HepG2 (cell line): ENCODE data around the gene POU5F1. TPM values are rescaled to one million over a fixed set of nuclear protein-coding genes. Genes with fewer than 3 reads are reported as not detected.

ENCODE experiments used
- ARHGAP35 ChIP-seq: sonication (generic); formaldehyde crosslinking; IDR thresholded peaks from 2 replicates; pipeline ENCODE4 v1.9.0; 2022; ENCODE audit warnings: mild to moderate bottlenecking, inconsistent platforms, moderate library complexity, missing genetic modification reagents, borderline replicate concordance
- KMT2A ChIP-seq: sonication (generic); formaldehyde crosslinking; IDR thresholded peaks from 2 replicates; pipeline ENCODE4 v1.4.0; 2020; ENCODE audit warnings: missing genetic modification reagents
- MEIS2 ChIP-seq: sonication (generic); formaldehyde crosslinking; IDR thresholded peaks from 2 replicates; pipeline ENCODE4 v1.9.0; 2021; ENCODE audit warnings: mild to moderate bottlenecking, missing genetic modification reagents
- PHF8 ChIP-seq: sonication (generic); formaldehyde crosslinking; IDR thresholded peaks from 2 replicates; pipeline ENCODE4 v1.5.0; 2020; ENCODE audit warnings: missing genetic modification reagents
- REXO4 ChIP-seq: sonication (generic); formaldehyde crosslinking; IDR thresholded peaks from 2 replicates; pipeline ENCODE4 v1.8.0; 2022; ENCODE audit warnings: missing genetic modification reagents, mild to moderate bottlenecking, borderline replicate concordance
- SATB2 ChIP-seq: sonication (generic); formaldehyde crosslinking; IDR thresholded peaks from 2 replicates; pipeline ENCODE4 v1.5.0; 2020; ENCODE audit warnings: missing genetic modification reagents
- TBP ChIP-seq: sonication (generic); formaldehyde crosslinking; IDR thresholded peaks from 2 replicates; pipeline ENCODE4 v1.5.0; 2020; ENCODE audit warnings: missing genetic modification reagents
- TBX3 ChIP-seq: fragments of 450-650 bp; IDR thresholded peaks from 2 replicates; pipeline ENCODE4 v1.6.1; 2017; ENCODE audit warnings: antibody characterized with exemption, mild to moderate bottlenecking, inconsistent platforms, borderline replicate concordance
- U2AF1 ChIP-seq: fragments of 200-400 bp; formaldehyde crosslinking; optimal IDR thresholded peaks from 2 replicates; pipeline ENCODE3; 2017; ENCODE audit warnings: mild to moderate bottlenecking, low read depth, low read length
- ZNF292 ChIP-seq: sonication (generic); formaldehyde crosslinking; IDR thresholded peaks from 2 replicates; pipeline ENCODE4 v1.8.1; 2022; ENCODE audit warnings: mild to moderate bottlenecking, low read depth, missing genetic modification reagents, borderline replicate concordance
- ZNF468 ChIP-seq: sonication (generic); formaldehyde crosslinking; IDR thresholded peaks from 2 replicates; pipeline ENCODE4 v1.8.0; 2022; ENCODE audit warnings: mild to moderate bottlenecking, moderate library complexity, missing genetic modification reagents
- ZNF501 ChIP-seq: sonication (generic); formaldehyde crosslinking; IDR thresholded peaks from 2 replicates; pipeline ENCODE4 v1.5.1; 2020; ENCODE audit warnings: mild to moderate bottlenecking, moderate library complexity, missing genetic modification reagents
- ZNF768 ChIP-seq: sonication (generic); formaldehyde crosslinking; IDR thresholded peaks from 2 replicates; pipeline ENCODE4 v1.4.0; 2020; ENCODE audit warnings: missing genetic modification reagents
- polyA plus RNA-seq, 8 experiments: library from polyadenylated mRNA; depleted of rRNA in 3 of 8; stranded (reverse) in 7 of 8; unstranded in 1 of 8; fragments of >200 nt; fragmentation: Illumina TruSeq in 4 of 8; extraction: Trizol in 4 of 8; gene quantifications; 2 replicates each; pipeline versions ENCODE4 v1.2.1 to v1.2.3, GENCODE V29; 2011 to 2016; ENCODE audit warnings: low read depth in 4 of 8, missing spikeins in 1 of 8, mixed read lengths in 1 of 8; ENCODE audit not compliant: insufficient read depth in 1 of 8
- total RNA-seq, 5 experiments: library from RNA; depleted of rRNA; stranded (reverse); fragments of >200 nt; fragmentation: Illumina TruSeq; extraction: Trizol; gene quantifications; 2 replicates each; pipeline ENCODE4 v1.2.3, GENCODE V29; 2016; ENCODE audit warnings: low read depth in 1 of 5
- TF ChIP-seq, protein P1 (sequence below): sonication (generic); formaldehyde crosslinking; IDR thresholded peaks from 2 replicates; pipeline ENCODE4 v1.4.0; 2020; ENCODE audit warnings: mild to moderate bottlenecking, missing genetic modification reagents, borderline replicate concordance
- TF ChIP-seq, protein P2 (sequence below): IDR thresholded peaks from 2 replicates; pipeline ENCODE4 v1.6.1; 2016; ENCODE audit warnings: mild to moderate bottlenecking
- TF ChIP-seq, protein P3 (sequence below): sonication (generic); formaldehyde crosslinking; IDR thresholded peaks from 2 replicates; pipeline ENCODE4 v1.4.0; 2020; ENCODE audit warnings: missing genetic modification reagents
- TF ChIP-seq, protein P4 (sequence below): sonication (generic); formaldehyde crosslinking; IDR thresholded peaks from 2 replicates; pipeline ENCODE4 v1.4.0; 2020; ENCODE audit warnings: missing genetic modification reagents
- TF ChIP-seq, protein P5 (sequence below): sonication (generic); formaldehyde crosslinking; IDR thresholded peaks from 2 replicates; pipeline ENCODE4 v1.4.0; 2020; ENCODE audit warnings: missing genetic modification reagents

POU5F1 gene
- total and polyA plus RNA-seq, 2 of the 13 experiments (the other 11 are each of a cell fraction or from before 2014, with no cell fraction given) = 2.5 to 7.2 TPM

DNA sequence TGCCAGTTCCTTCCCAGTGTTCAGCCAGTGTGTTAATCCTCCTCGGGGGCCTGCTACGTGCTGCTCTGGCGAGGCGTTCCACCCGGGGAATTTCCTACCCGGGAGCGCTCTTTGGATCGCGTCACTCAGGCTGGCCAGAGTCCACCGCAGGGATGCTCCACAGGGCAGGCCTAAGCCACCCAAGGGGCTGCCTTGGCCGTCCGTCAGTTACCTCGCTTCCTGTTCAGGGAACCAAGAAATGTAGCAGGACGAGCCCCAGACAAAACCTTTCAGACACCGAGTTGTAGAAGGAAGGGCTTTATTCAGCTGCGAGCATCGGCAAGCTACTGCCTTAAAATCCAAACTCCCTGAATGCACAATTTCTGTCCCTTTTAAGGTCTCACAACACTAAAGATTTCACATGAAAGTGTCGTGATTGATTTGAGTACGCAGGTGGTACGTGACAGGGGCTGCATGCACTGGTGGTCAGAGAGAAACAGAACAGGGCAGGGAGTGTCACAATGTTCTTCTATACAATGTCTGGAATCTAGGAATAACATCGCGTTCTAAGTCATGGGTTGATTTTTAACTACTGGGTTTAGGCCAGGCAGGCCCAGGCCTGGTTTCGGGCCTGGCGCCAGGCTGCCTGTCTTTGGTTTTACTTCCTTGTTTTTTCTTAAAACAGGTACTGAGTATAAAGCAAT lies 15.7 kb upstream of the POU5F1 start (continued):
- TF ChIP-seq TBX3 (peak; percentile 23; the same call in 1 of the 2 replicates), MEIS2 (CRISPR knock-in tag) (no peak), ZNF768 (CRISPR knock-in tag) (peak; percentile 41; the same call in 1 of the 2 replicates), REXO4 (CRISPR knock-in tag) (no peak), KMT2A (CRISPR knock-in tag) (peak; percentile 94), ZNF292 (peak; percentile 62), U2AF1 (peak; percentile 39), PHF8 (CRISPR knock-in tag) (peak; percentile 93), TBP (CRISPR knock-in tag) (no peak), ARHGAP35 (peak; percentile 20; the same call in 1 of the 2 replicates), ZNF468 (CRISPR knock-in tag) (0 out of 2 replicates have a peak, but pooled peaks have one; percentile 58), ZNF501 (peak; percentile 37; the same call in 1 of the 2 replicates), SATB2 (CRISPR knock-in tag) (no peak)
- TF ChIP-seq, protein P1, sequence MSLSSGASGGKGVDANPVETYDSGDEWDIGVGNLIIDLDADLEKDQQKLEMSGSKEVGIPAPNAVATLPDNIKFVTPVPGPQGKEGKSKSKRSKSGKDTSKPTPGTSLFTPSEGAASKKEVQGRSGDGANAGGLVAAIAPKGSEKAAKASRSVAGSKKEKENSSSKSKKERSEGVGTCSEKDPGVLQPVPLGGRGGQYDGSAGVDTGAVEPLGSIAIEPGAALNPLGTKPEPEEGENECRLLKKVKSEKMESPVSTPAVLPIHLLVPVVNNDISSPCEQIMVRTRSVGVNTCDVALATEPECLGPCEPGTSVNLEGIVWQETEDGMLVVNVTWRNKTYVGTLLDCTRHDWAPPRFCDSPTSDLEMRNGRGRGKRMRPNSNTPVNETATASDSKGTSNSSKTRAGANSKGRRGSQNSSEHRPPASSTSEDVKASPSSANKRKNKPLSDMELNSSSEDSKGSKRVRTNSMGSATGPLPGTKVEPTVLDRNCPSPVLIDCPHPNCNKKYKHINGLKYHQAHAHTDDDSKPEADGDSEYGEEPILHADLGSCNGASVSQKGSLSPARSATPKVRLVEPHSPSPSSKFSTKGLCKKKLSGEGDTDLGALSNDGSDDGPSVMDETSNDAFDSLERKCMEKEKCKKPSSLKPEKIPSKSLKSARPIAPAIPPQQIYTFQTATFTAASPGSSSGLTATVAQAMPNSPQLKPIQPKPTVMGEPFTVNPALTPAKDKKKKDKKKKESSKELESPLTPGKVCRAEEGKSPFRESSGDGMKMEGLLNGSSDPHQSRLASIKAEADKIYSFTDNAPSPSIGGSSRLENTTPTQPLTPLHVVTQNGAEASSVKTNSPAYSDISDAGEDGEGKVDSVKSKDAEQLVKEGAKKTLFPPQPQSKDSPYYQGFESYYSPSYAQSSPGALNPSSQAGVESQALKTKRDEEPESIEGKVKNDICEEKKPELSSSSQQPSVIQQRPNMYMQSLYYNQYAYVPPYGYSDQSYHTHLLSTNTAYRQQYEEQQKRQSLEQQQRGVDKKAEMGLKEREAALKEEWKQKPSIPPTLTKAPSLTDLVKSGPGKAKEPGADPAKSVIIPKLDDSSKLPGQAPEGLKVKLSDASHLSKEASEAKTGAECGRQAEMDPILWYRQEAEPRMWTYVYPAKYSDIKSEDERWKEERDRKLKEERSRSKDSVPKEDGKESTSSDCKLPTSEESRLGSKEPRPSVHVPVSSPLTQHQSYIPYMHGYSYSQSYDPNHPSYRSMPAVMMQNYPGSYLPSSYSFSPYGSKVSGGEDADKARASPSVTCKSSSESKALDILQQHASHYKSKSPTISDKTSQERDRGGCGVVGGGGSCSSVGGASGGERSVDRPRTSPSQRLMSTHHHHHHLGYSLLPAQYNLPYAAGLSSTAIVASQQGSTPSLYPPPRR = peak; percentile 61; the same call in 1 of the 2 replicates
- TF ChIP-seq, protein P2, sequence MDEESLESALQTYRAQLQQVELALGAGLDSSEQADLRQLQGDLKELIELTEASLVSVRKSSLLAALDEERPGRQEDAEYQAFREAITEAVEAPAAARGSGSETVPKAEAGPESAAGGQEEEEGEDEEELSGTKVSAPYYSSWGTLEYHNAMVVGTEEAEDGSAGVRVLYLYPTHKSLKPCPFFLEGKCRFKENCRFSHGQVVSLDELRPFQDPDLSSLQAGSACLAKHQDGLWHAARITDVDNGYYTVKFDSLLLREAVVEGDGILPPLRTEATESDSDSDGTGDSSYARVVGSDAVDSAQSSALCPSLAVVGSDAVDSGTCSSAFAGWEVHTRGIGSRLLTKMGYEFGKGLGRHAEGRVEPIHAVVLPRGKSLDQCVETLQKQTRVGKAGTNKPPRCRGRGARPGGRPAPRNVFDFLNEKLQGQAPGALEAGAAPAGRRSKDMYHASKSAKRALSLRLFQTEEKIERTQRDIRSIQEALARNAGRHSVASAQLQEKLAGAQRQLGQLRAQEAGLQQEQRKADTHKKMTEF (CRISPR knock-in tag) = peak; percentile 87
- TF ChIP-seq, protein P3, sequence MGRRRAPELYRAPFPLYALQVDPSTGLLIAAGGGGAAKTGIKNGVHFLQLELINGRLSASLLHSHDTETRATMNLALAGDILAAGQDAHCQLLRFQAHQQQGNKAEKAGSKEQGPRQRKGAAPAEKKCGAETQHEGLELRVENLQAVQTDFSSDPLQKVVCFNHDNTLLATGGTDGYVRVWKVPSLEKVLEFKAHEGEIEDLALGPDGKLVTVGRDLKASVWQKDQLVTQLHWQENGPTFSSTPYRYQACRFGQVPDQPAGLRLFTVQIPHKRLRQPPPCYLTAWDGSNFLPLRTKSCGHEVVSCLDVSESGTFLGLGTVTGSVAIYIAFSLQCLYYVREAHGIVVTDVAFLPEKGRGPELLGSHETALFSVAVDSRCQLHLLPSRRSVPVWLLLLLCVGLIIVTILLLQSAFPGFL (CRISPR knock-in tag) = no peak
- TF ChIP-seq, protein P4, sequence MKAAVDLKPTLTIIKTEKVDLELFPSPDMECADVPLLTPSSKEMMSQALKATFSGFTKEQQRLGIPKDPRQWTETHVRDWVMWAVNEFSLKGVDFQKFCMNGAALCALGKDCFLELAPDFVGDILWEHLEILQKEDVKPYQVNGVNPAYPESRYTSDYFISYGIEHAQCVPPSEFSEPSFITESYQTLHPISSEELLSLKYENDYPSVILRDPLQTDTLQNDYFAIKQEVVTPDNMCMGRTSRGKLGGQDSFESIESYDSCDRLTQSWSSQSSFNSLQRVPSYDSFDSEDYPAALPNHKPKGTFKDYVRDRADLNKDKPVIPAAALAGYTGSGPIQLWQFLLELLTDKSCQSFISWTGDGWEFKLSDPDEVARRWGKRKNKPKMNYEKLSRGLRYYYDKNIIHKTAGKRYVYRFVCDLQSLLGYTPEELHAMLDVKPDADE (CRISPR knock-in tag) = no peak
- TF ChIP-seq, protein P5, sequence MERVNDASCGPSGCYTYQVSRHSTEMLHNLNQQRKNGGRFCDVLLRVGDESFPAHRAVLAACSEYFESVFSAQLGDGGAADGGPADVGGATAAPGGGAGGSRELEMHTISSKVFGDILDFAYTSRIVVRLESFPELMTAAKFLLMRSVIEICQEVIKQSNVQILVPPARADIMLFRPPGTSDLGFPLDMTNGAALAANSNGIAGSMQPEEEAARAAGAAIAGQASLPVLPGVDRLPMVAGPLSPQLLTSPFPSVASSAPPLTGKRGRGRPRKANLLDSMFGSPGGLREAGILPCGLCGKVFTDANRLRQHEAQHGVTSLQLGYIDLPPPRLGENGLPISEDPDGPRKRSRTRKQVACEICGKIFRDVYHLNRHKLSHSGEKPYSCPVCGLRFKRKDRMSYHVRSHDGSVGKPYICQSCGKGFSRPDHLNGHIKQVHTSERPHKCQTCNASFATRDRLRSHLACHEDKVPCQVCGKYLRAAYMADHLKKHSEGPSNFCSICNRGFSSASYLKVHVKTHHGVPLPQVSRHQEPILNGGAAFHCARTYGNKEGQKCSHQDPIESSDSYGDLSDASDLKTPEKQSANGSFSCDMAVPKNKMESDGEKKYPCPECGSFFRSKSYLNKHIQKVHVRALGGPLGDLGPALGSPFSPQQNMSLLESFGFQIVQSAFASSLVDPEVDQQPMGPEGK (CRISPR knock-in tag) = peak; percentile 42; the same call in 1 of the 2 replicates
